Fibroblast of pulmonary artery (primary cell): ENCODE measurements around the gene BNIP5.

Experiments used
- DNase-seq: peaks from one replicate; pipeline ENCODE4 v3.0.0-alpha.2; 2010; ENCODE audit warnings: low read depth
- H3K4me3 ChIP-seq: replicated peaks from 2 replicates; pipeline ENCODE4 v1.5.1; 2011; ENCODE audit warnings: low read depth, mild to moderate bottlenecking, control low read depth, low read length, moderate library complexity
- CTCF ChIP-seq: IDR thresholded peaks from 2 replicates; pipeline ENCODE4 v1.5.1; 2011; ENCODE audit warnings: mild to moderate bottlenecking, control low read depth, low read length, inconsistent platforms; ENCODE audit errors: missing control alignments

BNIP5 gene

GRCh38 chr6:36329798-36330291 lies 6.8 kb downstream of the BNIP5 start:
- TF ChIP-seq CTCF, result no peak
- H3K4me3 ChIP-seq, result no peak overlapping the region
- DNase-seq, result no peak

GRCh38 chr6:36328600-36328999 lies 8.1 kb downstream of the BNIP5 start:
- no peak for DNase-seq
- TF ChIP-seq CTCF, result no peak
- H3K4me3 ChIP-seq, result no peak overlapping the region

- no peak for DNase-seq
- H3K4me3 ChIP-seq, result no peak overlapping the region
- TF ChIP-seq CTCF, result no peak
Observed at GRCh38 chr6:36327919-36328236, 8.8 kb downstream of the BNIP5 start.

- H3K4me3 ChIP-seq, result no peak overlapping the region
- no peak for TF ChIP-seq CTCF
- DNase-seq, result no peak
Observed at GRCh38 chr6:36327226-36327918, 9.3 kb downstream of the BNIP5 start.

- DNase-seq, result peak; percentile 12
- H3K4me3 ChIP-seq, result no peak overlapping the region
- no peak for TF ChIP-seq CTCF
Observed at GRCh38 chr6:36326356-36326995, 10.2 kb downstream of the BNIP5 start.

- H3K4me3 ChIP-seq, result no peak overlapping the region
- DNase-seq, result no peak
- no peak for TF ChIP-seq CTCF
Observed at GRCh38 chr6:36324715-36325114, 12.0 kb downstream of the BNIP5 start.

GRCh38 chr6:36324191-36324590 lies 12.5 kb downstream of the BNIP5 start:
- no peak for TF ChIP-seq CTCF
- no peak for DNase-seq
- no peak overlapping the region for H3K4me3 ChIP-seq
